ENCODE results near the gene CDK14.

Gene CDK14

GRCh38 chr7:90856351-90857070 is 260.4 kb downstream of the CDK14 start:
- no peak for DNase-seq

GRCh38 chr7:90857603-90858002 is 261.5 kb downstream of the CDK14 start:
- no peak for DNase-seq

GRCh38 chr7:90858546-90858945 is 262.4 kb downstream of the CDK14 start:
- no peak for DNase-seq

- no peak for DNase-seq
Measured at GRCh38 chr7:90859521-90859920, 263.4 kb downstream of the CDK14 start.

GRCh38 chr7:90864088-90864487 is 268.0 kb downstream of the CDK14 start:
- no peak for DNase-seq

GRCh38 chr7:90869335-90869734 is 273.2 kb downstream of the CDK14 start:
- no peak for DNase-seq

GRCh38 chr7:90876701-90877100 is 280.6 kb downstream of the CDK14 start:
- DNase-seq, result no peak

DNA sequence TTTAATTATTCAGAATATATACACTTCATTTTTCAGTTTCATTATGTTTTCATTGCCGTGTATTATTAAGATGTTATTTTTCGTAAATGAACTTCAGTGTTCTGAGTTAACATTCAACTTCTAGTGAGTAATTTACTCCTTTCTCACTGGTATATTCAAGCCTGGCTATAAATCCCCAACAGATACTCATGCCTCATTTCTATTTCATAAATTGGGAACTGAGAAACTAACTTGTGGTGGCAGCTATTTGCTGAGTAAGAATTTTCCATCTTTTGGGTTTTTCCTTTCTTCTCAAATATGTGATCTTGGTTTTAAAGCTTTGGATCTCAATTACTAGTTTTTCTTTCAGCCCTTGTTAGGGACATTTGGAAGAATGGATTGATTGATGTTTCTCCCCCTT is 281.1 kb downstream of the CDK14 start:
- no peak for DNase-seq

DNA sequence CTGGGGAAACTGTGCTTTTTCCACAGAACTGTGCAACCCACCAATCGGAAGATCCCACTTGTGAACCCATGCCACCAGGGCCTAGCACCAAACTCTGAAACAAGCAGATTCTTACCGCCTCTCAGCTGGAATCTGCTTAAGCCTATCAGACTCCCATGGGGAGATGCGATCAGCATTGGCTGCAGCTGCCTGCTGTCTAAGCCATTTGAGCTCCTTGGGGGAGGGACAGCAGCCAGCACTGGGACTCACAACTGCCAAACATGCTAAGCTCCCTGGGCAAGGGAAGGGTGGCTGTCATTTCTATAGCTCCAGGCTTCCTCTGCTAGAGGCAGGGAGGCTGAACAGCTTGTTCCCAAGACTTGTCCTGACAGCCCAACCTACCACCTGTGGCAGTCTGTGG is 283.8 kb downstream of the CDK14 start:
- no peak for DNase-seq

- no peak for DNase-seq
Measured at GRCh38 chr7:90886416-90886815, 290.3 kb downstream of the CDK14 start.

GRCh38 chr7:90889210-90889609 is 293.1 kb downstream of the CDK14 start:
- DNase-seq, result no peak

DNA sequence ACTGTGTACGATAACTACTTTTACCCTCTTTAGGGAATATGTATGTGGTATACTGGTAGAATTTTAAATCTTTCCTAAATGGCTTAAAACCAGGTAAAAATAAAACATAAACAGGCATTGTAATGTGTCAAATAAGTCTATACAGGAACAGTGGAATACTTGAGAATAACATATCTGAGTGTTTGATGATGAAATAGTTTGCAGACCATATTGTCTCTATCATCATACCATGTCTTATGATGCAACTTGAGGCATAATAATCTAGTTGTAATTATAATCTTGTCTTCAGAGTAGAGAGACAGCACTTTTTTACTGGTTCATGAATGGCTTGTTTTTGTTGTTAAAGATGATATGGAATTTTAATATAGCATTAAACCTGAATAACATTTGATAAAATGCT is 293.5 kb downstream of the CDK14 start:
- DNase-seq, result no peak

- no peak for DNase-seq
Measured at GRCh38 chr7:90891529-90891928, 295.4 kb downstream of the CDK14 start.

DNA sequence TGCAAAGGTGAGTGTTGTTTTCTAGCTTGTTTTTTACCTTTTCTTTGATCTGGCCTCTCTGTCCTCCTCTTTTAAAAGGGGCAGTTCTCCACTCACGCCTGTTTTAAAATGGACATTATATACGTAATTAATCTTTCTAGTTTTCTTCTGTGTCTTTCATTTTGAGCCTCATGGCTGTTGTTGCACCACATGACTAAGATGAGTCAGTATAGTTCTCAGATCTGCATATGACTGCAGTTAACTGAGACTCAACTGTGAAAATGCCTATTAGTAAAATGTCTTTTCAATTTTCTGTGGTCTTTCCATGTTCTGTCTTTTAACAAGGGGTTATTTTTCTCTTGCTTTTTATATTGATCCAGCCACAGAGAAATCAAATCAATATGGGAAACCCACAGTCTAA is 296.1 kb downstream of the CDK14 start:
- no peak for DNase-seq

DNA sequence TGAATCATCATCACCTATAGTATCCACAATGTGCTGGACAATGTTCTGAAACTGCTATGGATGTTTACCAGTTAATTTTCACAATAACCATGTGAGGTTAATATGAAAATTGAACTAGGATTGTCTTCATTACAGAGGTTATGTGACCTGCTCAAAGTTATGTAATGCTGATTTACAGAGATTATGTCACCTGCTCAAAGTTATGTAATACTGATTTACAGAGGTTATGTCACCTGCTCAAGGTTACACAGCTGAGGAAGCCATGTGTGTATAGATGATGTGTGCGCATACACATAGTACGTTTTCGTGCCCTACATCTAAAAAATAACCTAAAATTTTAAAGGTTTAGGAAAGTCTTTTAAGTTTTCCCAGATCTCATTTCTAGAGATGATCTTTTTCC is 298.0 kb downstream of the CDK14 start:
- no peak for DNase-seq

- DNase-seq, result no peak
Measured at GRCh38 chr7:90896458-90896857, 300.3 kb downstream of the CDK14 start.

DNA sequence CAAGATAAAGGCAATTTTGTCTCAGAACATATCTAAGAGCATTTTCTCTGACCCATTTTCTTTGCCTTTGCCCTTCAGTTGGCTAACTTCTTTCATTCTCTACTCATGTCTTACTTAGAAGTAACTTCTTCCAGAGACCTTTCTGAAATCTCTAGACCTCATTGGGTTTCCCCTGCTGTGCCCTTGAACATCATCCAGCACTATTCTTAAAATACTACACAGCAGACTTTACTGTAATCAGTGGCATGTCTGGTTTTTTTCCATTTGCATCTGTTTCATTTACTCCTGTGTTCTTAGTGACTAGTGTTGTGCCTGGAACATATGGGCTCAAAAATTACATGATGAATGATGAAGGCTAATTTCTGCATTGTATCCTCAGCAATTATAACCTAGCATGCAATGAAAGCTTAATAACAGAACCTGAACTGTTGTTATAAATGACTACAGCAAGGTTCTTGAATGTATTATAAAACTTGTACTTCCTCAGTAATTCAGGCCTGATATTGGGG is 301.9 kb downstream of the CDK14 start:
- DNase-seq, result no peak

DNA sequence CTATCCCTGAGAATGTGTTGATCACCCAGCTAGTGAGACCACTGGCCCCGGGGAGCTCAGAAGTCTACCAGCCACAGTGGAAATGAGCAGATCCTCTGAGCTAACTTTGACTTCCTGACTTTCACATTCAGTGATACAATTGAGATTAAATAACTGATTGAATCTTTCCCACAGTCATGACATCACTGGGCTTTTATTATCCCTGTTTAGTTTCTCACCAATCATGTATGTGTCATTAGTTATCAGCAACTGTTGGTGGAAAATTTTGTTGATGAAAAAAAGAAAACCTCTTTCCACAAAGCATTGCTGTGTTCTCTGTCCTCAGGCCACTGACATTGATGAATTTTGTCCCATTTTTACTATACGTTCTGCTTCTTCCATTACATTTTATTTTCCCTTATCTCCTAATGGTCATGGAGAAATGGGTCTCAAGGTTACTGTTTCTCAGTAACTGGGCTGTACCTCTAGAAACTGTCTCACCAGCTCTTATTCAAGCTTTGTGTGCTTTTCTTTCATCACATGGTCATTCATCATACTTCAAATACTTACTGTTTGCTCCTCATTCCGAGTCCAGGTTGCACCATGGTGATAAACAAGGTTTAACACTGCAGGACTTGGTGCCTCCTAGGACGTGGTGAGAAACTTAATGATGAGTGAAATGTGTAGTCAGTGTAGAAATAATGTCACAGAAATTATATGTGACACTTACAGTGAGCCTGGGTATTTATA is 304.7 kb downstream of the CDK14 start:
- no peak for DNase-seq

DNA sequence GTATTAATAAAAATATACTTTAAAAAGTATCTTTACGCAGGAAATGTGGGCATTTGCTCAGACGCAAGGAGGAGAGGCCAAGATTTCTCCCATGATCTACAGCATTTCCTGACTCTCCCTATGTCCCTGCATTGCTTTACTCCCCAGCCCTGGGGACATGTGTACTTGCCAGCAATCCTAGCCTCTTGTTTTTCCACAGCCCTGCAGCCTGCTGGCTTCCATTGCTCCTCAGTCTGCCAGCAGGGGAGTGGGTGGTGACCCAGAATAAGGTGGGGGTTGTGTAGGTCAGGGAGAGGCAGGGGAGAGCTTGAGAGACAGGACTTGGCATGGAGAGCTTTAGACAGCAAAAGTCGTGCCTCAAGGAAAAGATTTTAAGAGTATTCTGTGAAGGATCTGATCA is 307.7 kb downstream of the CDK14 start:
- no peak for DNase-seq

DNA sequence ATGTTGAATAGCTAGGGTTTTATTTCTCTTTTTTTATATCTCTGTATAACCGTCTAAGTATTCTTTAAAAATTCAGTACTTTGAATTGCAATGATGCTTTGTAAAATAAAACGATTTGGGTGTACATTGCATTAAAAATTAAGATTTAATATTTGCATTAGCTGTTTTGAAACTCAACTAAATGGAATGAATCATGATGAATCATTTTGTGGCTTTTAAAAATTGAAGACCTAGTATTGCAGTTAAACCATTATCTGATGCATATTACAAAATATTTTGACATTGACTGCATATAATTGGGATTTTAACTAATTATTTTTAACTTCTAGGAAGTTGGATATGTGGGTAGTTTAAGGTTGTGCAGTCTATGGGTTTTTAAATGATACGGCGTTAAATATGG is 314.0 kb downstream of the CDK14 start:
- DNase-seq, result no peak

DNA sequence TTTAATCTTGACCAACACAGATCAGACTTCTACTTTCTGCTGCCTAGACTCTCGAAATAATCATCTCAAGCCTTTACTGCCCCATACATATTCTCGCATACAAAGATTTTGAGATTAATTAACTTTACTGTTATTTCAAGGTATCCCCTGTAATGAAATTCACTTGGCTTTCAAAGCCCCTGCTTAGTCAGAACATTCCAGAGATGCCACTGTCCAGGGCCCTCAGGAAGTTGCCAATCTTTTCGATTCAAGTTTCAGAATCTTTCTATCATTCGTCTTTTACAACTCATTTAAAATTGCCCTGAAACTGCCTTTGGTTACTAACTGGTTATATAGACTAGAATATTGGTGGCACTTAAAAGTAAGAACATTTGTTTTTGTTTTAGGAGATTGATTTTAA is 320.2 kb downstream of the CDK14 start:
- DNase-seq, result no peak

DNA sequence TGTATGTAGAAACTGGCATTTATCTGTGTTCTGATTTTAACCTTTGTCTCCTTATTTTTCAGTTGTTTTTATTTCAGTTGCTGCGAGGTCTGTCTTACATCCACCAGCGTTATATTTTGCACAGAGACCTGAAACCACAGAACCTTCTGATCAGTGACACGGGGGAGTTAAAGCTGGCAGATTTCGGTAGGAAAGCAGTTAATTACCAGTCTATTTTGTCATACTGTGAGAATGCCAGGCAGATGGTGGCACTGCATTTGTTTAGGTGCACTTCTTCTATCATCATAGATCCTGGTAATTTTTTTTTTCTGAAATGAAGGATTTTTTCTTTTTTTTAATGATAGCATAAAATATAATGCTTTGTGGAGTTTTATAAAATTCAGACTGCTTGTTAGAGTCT is 321.4 kb downstream of the CDK14 start:
- DNase-seq, result no peak

- DNase-seq, result no peak
Measured at GRCh38 chr7:90918303-90918702, 322.2 kb downstream of the CDK14 start.

DNA sequence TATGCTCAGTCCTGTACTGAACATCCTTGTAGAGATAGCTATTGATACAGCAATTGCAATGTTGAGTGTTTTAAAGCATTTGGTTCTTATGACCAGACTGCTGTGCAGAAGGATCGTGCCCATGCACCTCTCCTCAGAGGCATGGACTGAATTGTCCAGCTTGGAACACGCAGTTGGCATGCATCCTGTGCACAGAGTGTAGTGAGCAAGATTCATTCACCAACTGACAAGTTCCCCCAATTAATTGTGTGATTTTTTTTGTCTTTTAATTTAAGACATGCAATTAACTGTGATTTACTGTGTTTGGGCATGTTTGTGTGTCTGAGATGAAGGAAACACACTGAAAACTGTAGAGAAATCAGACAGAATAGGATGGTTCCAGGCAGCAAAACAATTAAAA is 323.7 kb downstream of the CDK14 start:
- no peak for DNase-seq

- DNase-seq, result no peak
Measured at GRCh38 chr7:90920336-90920735, 324.2 kb downstream of the CDK14 start.
